Activated CD8-positive, alpha-beta T cell treated with anti-CD3 and anti-CD28 coated beads, Interleukin-2, amount 10 ng/mL, durations not matched to agents 7 days and 5 days (primary cell): Measurements from ENCODE around the gene PPP4R4. TPM values are rescaled to one million over a fixed set of nuclear protein-coding genes. Genes with fewer than 3 reads are reported as not detected.
"Not testable (repeated sequence)": the region's sequence is repeated elsewhere in the genome, so short reads cannot be mapped to it uniquely, and the experiment has no call there.

Source experiments
- ATAC-seq: fragments of 150-1000 bp; cut with Tn5 transposase; one replicate; pipeline ENCODE4 v1.10.0; 2021; ENCODE audit warnings: moderate library complexity
- CTCF ChIA-PET: fragments of 350-600 bp; sonication (Branson Sonifier 250); formaldehyde crosslinking; loops from one replicate; lab custom pipeline; 2021; ENCODE audit warnings: antibody characterized with exemption; lab: Charles Lee
- POLR2A ChIA-PET: fragments of 350-600 bp; sonication (Branson Sonifier 250); formaldehyde crosslinking; loops from one replicate; lab custom pipeline; 2021; ENCODE audit warnings: antibody characterized with exemption; lab: Charles Lee
- DNase-seq: peaks from one replicate; pipeline ENCODE4 v3.0.0-alpha.2; 2020
- H3K27ac Mint-ChIP-seq: one replicate; pipeline ENCODE4 v1.8.0; 2021; ENCODE audit warnings: mild to moderate bottlenecking, mixed read lengths
- H3K27me3 Mint-ChIP-seq: one replicate; pipeline ENCODE4 v1.8.0; 2021; ENCODE audit warnings: low read depth, mixed read lengths
- H3K36me3 Mint-ChIP-seq: one replicate; pipeline ENCODE4 v1.8.0; 2021; ENCODE audit warnings: low read depth, mixed read lengths
- H3K4me1 Mint-ChIP-seq: one replicate; pipeline ENCODE4 v1.8.0; 2021; ENCODE audit warnings: low read depth, mixed read lengths
- H3K4me3 Mint-ChIP-seq: one replicate; pipeline ENCODE4 v1.8.0; 2021; ENCODE audit warnings: mild to moderate bottlenecking, mixed read lengths
- H3K9me3 Mint-ChIP-seq: one replicate; pipeline ENCODE4 v1.8.0; 2022; ENCODE audit warnings: mixed read lengths; ENCODE audit not compliant: insufficient read depth
- total RNA-seq, 2 experiments: library from RNA; stranded (reverse); gene quantifications; one replicate each; pipeline ENCODE4 v1.2.3, GENCODE V29; 2021

PPP4R4 gene
- total RNA-seq, 2 experiments from 2014 or later: 0.16 to 0.26 TPM

GRCh38 chr14:94225460-94226378 is 51.6 kb downstream of the PPP4R4 start:
- Mint-ChIP-seq H3K27ac (no peak overlapping the region), H3K4me3 (no peak overlapping the region), H3K27me3 (peaks cover 17% of the 10 kb centered on the region), H3K36me3 (no peaks in the 10 kb centered on the region), H3K9me3 (peaks cover 8% of the 10 kb centered on the region), H3K4me1 (no peaks in the 10 kb centered on the region)
- ChIA-PET CTCF (no interaction called here), POLR2A (no interaction called here)
- DNase-seq (no peak), ATAC-seq (no peak)

- Mint-ChIP-seq H3K4me1 (no peaks in the 10 kb centered on the region), H3K9me3 (peaks cover 2% of the 10 kb centered on the region), H3K27me3 (peaks cover 12% of the 10 kb centered on the region), H3K27ac (no peak overlapping the region), H3K4me3 (no peak overlapping the region), H3K36me3 (no peaks in the 10 kb centered on the region)
- CTCF ChIA-PET: no interaction called here
- POLR2A ChIA-PET: no interaction called here
- no peak for ATAC-seq
- DNase-seq: no peak
Observed at GRCh38 chr14:94227029-94227428, 52.9 kb downstream of the PPP4R4 start.

- H3K27ac Mint-ChIP-seq: no peak overlapping the region
- no peaks in the 10 kb centered on the region for H3K9me3 Mint-ChIP-seq
- no peaks in the 10 kb centered on the region for H3K4me1 Mint-ChIP-seq
- no peak overlapping the region for H3K4me3 Mint-ChIP-seq
- no peak for ATAC-seq
- ChIA-PET POLR2A (no interaction called here), CTCF (no interaction called here)
- peaks cover under 1% of the 10 kb centered on the region for H3K27me3 Mint-ChIP-seq
- H3K36me3 Mint-ChIP-seq: no peaks in the 10 kb centered on the region
- no peak for DNase-seq
Observed at GRCh38 chr14:94237046-94237445, 62.9 kb downstream of the PPP4R4 start.

GRCh38 chr14:94237983-94238382 is 63.9 kb downstream of the PPP4R4 start:
- ChIA-PET POLR2A (no interaction called here), CTCF (no interaction called here)
- no peak overlapping the region for H3K4me3 Mint-ChIP-seq
- H3K9me3 Mint-ChIP-seq: no peaks in the 10 kb centered on the region
- no peaks in the 10 kb centered on the region for H3K4me1 Mint-ChIP-seq
- DNase-seq (no peak), ATAC-seq (no peak)
- H3K27me3 Mint-ChIP-seq: peaks cover 2% of the 10 kb centered on the region
- H3K27ac Mint-ChIP-seq: no peak overlapping the region
- no peaks in the 10 kb centered on the region for H3K36me3 Mint-ChIP-seq

- no peaks in the 10 kb centered on the region for H3K9me3 Mint-ChIP-seq
- DNase-seq (no peak), ATAC-seq (no peak)
- no peak overlapping the region for H3K27ac Mint-ChIP-seq
- no peaks in the 10 kb centered on the region for H3K36me3 Mint-ChIP-seq
- no peaks in the 10 kb centered on the region for H3K4me1 Mint-ChIP-seq
- no peak overlapping the region for H3K4me3 Mint-ChIP-seq
- H3K27me3 Mint-ChIP-seq: peaks cover 2% of the 10 kb centered on the region
- ChIA-PET POLR2A (no interaction called here), CTCF (no interaction called here)
Observed at GRCh38 chr14:94239406-94239805, 65.3 kb downstream of the PPP4R4 start.

- peaks cover 9% of the 10 kb centered on the region for H3K27me3 Mint-ChIP-seq
- H3K36me3 Mint-ChIP-seq: no peaks in the 10 kb centered on the region
- H3K9me3 Mint-ChIP-seq: no peaks in the 10 kb centered on the region
- no peak overlapping the region for H3K4me3 Mint-ChIP-seq
- no peak for DNase-seq
- POLR2A ChIA-PET: no interaction called here
- CTCF ChIA-PET: no interaction called here
- no peak overlapping the region for H3K27ac Mint-ChIP-seq
- ATAC-seq: no peak
- H3K4me1 Mint-ChIP-seq: no peaks in the 10 kb centered on the region
Observed at GRCh38 chr14:94244182-94244581, 70.1 kb downstream of the PPP4R4 start.

GRCh38 chr14:94264195-94264594 is 90.1 kb downstream of the PPP4R4 start:
- H3K4me3 Mint-ChIP-seq, H3K9me3 Mint-ChIP-seq, CTCF ChIA-PET, H3K27ac Mint-ChIP-seq, POLR2A ChIA-PET, H3K27me3 Mint-ChIP-seq, DNase-seq, ATAC-seq, H3K4me1 Mint-ChIP-seq, H3K36me3 Mint-ChIP-seq: not testable (repeated sequence)

- H3K4me3 Mint-ChIP-seq: no peak overlapping the region
- no peak for ATAC-seq
- H3K9me3 Mint-ChIP-seq: no peaks in the 10 kb centered on the region
- ChIA-PET CTCF (no interaction called here), POLR2A (no interaction called here)
- H3K36me3 Mint-ChIP-seq: no peaks in the 10 kb centered on the region
- no peak overlapping the region for H3K27ac Mint-ChIP-seq
- H3K27me3 Mint-ChIP-seq: peaks cover 13% of the 10 kb centered on the region
- H3K4me1 Mint-ChIP-seq: no peaks in the 10 kb centered on the region
- DNase-seq: no peak
Observed at GRCh38 chr14:94267352-94267751, 93.2 kb downstream of the PPP4R4 start.

- H3K36me3 Mint-ChIP-seq, POLR2A ChIA-PET, H3K27ac Mint-ChIP-seq, ATAC-seq, H3K4me1 Mint-ChIP-seq, H3K9me3 Mint-ChIP-seq, CTCF ChIA-PET, H3K4me3 Mint-ChIP-seq, DNase-seq: not testable (repeated sequence)
- peaks cover 16% of the 10 kb centered on the region for H3K27me3 Mint-ChIP-seq
Observed at GRCh38 chr14:94268582-94268981, 94.5 kb downstream of the PPP4R4 start.

GRCh38 chr14:94269156-94269555 is 95.0 kb downstream of the PPP4R4 start:
- POLR2A ChIA-PET: no interaction called here
- Mint-ChIP-seq H3K9me3 (no peaks in the 10 kb centered on the region), H3K36me3 (no peaks in the 10 kb centered on the region), H3K27ac (no peak overlapping the region), H3K4me3 (no peak overlapping the region), H3K4me1 (no peaks in the 10 kb centered on the region), H3K27me3 (peaks cover 14% of the 10 kb centered on the region)
- CTCF ChIA-PET: no interaction called here
- ATAC-seq (no peak), DNase-seq (no peak)

GRCh38 chr14:94276898-94277561 is 102.9 kb downstream of the PPP4R4 start:
- H3K4me3 Mint-ChIP-seq, H3K27ac Mint-ChIP-seq, POLR2A ChIA-PET, CTCF ChIA-PET, H3K36me3 Mint-ChIP-seq, ATAC-seq, H3K4me1 Mint-ChIP-seq, H3K9me3 Mint-ChIP-seq, DNase-seq: not testable (repeated sequence)
- H3K27me3 Mint-ChIP-seq: peaks cover 11% of the 10 kb centered on the region

GRCh38 chr14:94278731-94279130 is 104.6 kb downstream of the PPP4R4 start:
- Mint-ChIP-seq H3K4me1 (no peaks in the 10 kb centered on the region), H3K9me3 (no peaks in the 10 kb centered on the region), H3K4me3 (no peak overlapping the region), H3K27ac (no peak overlapping the region), H3K36me3 (no peaks in the 10 kb centered on the region), H3K27me3 (peaks cover 5% of the 10 kb centered on the region)
- DNase-seq: no peak
- POLR2A ChIA-PET: interaction anchor here (0.6 kb wide), 1 partner anchor 983 kb away, joined by 3 read pairs; no protein-coding TSS in a partner anchor
- no peak for ATAC-seq
- CTCF ChIA-PET: no interaction called here
